Sigmoid colon (tissue), 7 donors: Measurements from ENCODE around the gene CSK. TPM values are rescaled to one million over a fixed set of nuclear protein-coding genes. Genes with fewer than 3 reads are reported as not detected.

ENCODE experiments used
- DNase-seq: peaks from one replicate; pipeline ENCODE4 v3.0.0-alpha.2; 2019
- H3K27ac ChIP-seq, 4 donors: fragments of 200-600 bp; sonication (generic); one replicate each; pipeline ENCODE4 v1.5.1; 2016 to 2019; ENCODE audit warnings: mild to moderate bottlenecking in 1 of 4
- H3K27me3 ChIP-seq, 3 donors: fragments of 200-600 bp; sonication (generic); one replicate each; pipeline ENCODE4 v1.5.1; 2019; ENCODE audit warnings: mild to moderate bottlenecking in 1 of 3
- H3K36me3 ChIP-seq, 4 donors: fragments of 200-600 bp; sonication (generic); one replicate each; pipeline ENCODE4 v1.5.1; 2016 to 2019
- H3K4me1 ChIP-seq, 4 donors: fragments of 200-600 bp; sonication (generic); one replicate each; pipeline ENCODE4 v1.5.1; 2017 to 2019
- H3K4me3 ChIP-seq, 4 donors: fragments of 200-600 bp; sonication (generic); one replicate each; pipeline ENCODE4 v1.5.1; 2017 to 2019; ENCODE audit warnings: mild to moderate bottlenecking in 2 of 4, moderate library complexity in 1 of 4
- H3K9me3 ChIP-seq, 4 donors: fragments of 200-600 bp in 3 of 4; sonication (generic) in 3 of 4; one replicate each; pipeline versions ENCODE4 v1.5.1 to v1.6.1; 2013 to 2019
- EP300 ChIP-seq, 4 donors: sonication (generic); formaldehyde crosslinking; IDR thresholded peaks; one replicate each; pipeline ENCODE4 v1.6.1; 2017; ENCODE audit warnings: antibody characterized with exemption in 4 of 4
- POLR2A ChIP-seq, 2 donors: fragments of 450-650 bp; IDR thresholded peaks; one replicate each; pipeline ENCODE4 v1.6.1; 2016; ENCODE audit warnings: antibody characterized with exemption in 2 of 2, mild to moderate bottlenecking in 2 of 2, moderate library complexity in 2 of 2
- POLR2AphosphoS5 ChIP-seq, 4 donors: sonication (generic); formaldehyde crosslinking; IDR thresholded peaks; one replicate each; pipeline ENCODE4 v1.6.1; 2017; ENCODE audit warnings: antibody characterized with exemption in 4 of 4
- WGBS, 2 donors: extraction: QIAGEN DNeasy Blood & Tissue Kit; methylation state at CpG; one replicate each; pipeline ENCODE4 v1.1.7; 2013; 5-methylcytosine and 5-hydroxymethylcytosine counted together
- intact Hi-C: fragments of 100-400 bp; cut with DNase I; formaldehyde crosslinking; loops from one replicate; pipeline ENCODE4 v1.15.1; 2023
- polyA plus RNA-seq, 3 donors: library from polyadenylated mRNA; stranded (reverse); fragments of 200-250 nt; gene quantifications; one replicate each; pipeline ENCODE4 v1.2.3, GENCODE V29; 2013
- total RNA-seq, 4 donors: library from RNA; depleted of rRNA; stranded (reverse); fragments of >200 nt; gene quantifications; one replicate each; pipeline ENCODE4 v1.1.0, GENCODE V29; 2016
- TF ChIP-seq, protein P1 (sequence below), 4 experiments: fragments of 450-650 bp in 3 of 4; fragments of 200-600 bp in 1 of 4; IDR thresholded peaks; one replicate each; pipeline ENCODE4 v1.5.1; 2016 to 2019; ENCODE audit warnings: antibody characterized with exemption in 4 of 4, mild to moderate bottlenecking in 3 of 4, moderate library complexity in 2 of 4
- donor health status: healthy with polysubstance abuse.
- donor health status: Bipolar disorder and iron deficiency.
- donor health status: healthy.

Gene CSK
- total and polyA plus RNA-seq, 7 donors, result 9.7 to 125 (median 22.4) TPM

- intact Hi-C loops, result no loop called here
- Histone ChIP-seq H3K4me3 (no peak overlapping the region), H3K4me1 (peaks cover 0 to 6% (median 3%) of the 10 kb centered on the region in 4 donors), H3K27ac (no peak overlapping the region), H3K36me3 (no peaks in the 10 kb centered on the region), H3K27me3 (peaks cover 0 to 16% (median 0%) of the 10 kb centered on the region in 3 donors), H3K9me3 (no peaks in the 10 kb centered on the region)
- DNase-seq, result no peak
- WGBS, 2 donors, result 68 to 71% methylated on average over 4 of the region's 4 CpGs
- TF ChIP-seq, protein P1, sequence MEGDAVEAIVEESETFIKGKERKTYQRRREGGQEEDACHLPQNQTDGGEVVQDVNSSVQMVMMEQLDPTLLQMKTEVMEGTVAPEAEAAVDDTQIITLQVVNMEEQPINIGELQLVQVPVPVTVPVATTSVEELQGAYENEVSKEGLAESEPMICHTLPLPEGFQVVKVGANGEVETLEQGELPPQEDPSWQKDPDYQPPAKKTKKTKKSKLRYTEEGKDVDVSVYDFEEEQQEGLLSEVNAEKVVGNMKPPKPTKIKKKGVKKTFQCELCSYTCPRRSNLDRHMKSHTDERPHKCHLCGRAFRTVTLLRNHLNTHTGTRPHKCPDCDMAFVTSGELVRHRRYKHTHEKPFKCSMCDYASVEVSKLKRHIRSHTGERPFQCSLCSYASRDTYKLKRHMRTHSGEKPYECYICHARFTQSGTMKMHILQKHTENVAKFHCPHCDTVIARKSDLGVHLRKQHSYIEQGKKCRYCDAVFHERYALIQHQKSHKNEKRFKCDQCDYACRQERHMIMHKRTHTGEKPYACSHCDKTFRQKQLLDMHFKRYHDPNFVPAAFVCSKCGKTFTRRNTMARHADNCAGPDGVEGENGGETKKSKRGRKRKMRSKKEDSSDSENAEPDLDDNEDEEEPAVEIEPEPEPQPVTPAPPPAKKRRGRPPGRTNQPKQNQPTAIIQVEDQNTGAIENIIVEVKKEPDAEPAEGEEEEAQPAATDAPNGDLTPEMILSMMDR (IDR thresholded peaks at IDR 0.05), result no peak
- TF ChIP-seq EP300 (IDR thresholded peaks at IDR 0.05) (no peak), POLR2AphosphoS5 (IDR thresholded peaks at IDR 0.05) (no peak), POLR2A (IDR thresholded peaks at IDR 0.05) (no peak)
Observed at GRCh38 chr15:74770211-74770903, 11.5 kb upstream of the CSK start.

DNA sequence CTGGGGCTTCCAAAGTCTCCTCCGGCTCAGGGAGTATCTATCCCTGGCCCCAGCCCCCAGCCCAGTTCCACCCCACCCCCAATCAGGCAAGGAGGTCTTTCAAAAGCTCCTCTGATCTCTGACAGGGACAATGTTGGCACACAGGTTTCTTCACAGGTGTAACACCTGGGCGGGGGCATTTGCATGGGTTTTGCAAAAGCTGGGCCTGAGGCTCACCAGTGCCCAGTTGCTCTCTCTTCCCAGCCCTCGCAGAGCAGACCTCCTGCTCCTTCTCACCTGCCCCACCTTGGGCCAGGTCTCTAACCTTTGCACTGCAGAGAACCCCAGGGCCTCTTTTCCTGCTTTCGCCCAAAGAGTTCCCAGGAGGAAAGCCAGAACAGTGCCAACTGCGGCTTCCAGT, 8.6 kb upstream of the CSK start:
- 31 to 75% methylated on average over 5 of the region's 5 CpGs for WGBS, 2 donors
- intact Hi-C loops, result no loop called here
- H3K27ac ChIP-seq, result no peak overlapping the region
- no peaks in the 10 kb centered on the region for H3K9me3 ChIP-seq
- peaks cover 0 to 8% (median 0%) of the 10 kb centered on the region in 3 donors for H3K27me3 ChIP-seq
- H3K4me3 ChIP-seq, result no peak overlapping the region
- H3K4me1 ChIP-seq, result peaks cover 0 to 10% (median 3%) of the 10 kb centered on the region in 4 donors
- H3K36me3 ChIP-seq, result no peaks in the 10 kb centered on the region
- TF ChIP-seq POLR2A (IDR thresholded peaks at IDR 0.05), result no peak
- DNase-seq, result no peak

- Histone ChIP-seq H3K4me1 (peaks cover 0 to 6% (median 3%) of the 10 kb centered on the region in 4 donors), H3K27ac (no peak overlapping the region)
- 21 to 61% methylated on average over 5 of the region's 5 CpGs for WGBS, 2 donors
Observed at GRCh38 chr15:74773731-74774252, 8.1 kb upstream of the CSK start.

DNA sequence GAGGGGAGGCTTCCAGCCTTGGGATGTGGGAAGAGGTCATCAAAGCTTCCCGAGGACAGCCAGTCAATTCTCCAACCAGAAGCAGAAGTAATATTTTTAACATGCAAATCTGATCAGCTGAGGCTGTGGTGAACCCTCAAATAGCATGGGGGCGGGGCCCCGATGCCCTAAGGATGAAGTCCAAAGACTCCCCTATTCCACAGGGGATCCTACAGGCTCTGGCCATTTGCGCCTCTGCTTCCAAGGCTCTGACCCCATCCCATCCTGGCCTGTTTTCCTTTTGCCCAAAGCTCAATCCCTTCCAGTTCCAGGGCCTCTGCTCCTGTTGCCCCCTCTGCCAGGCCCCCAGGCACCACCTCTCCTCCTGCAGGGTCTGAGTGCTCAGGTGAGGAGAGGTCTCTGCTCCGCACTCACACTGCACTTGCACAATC, 6.7 kb upstream of the CSK start:
- H3K27ac ChIP-seq, result no peak overlapping the region
- no peaks in the 10 kb centered on the region for H3K36me3 ChIP-seq
- H3K4me1 ChIP-seq, result peaks cover 0 to 6% (median 3%) of the 10 kb centered on the region in 4 donors
- 70 to 84% methylated on average over 5 of the region's 5 CpGs for WGBS, 2 donors
- no peak for DNase-seq
- H3K27me3 ChIP-seq, result no peaks in the 10 kb centered on the region
- no peaks in the 10 kb centered on the region for H3K9me3 ChIP-seq
- TF ChIP-seq POLR2AphosphoS5 (IDR thresholded peaks at IDR 0.05), result no peak
- no peak for TF ChIP-seq EP300 (IDR thresholded peaks at IDR 0.05)
- TF ChIP-seq POLR2A (IDR thresholded peaks at IDR 0.05), result no peak
- TF ChIP-seq, protein P1 (IDR thresholded peaks at IDR 0.05), result no peak
- intact Hi-C loops, result no loop called here
- H3K4me3 ChIP-seq, result no peak overlapping the region

More at GRCh38 chr15:74773731-74774252, 8.1 kb upstream of the CSK start:
- H3K9me3 ChIP-seq, result no peaks in the 10 kb centered on the region
- DNase-seq, result no peak
- H3K4me3 ChIP-seq, result no peak overlapping the region
- H3K27me3 ChIP-seq, result peaks cover 0 to 3% (median 0%) of the 10 kb centered on the region in 3 donors
- H3K36me3 ChIP-seq, result no peaks in the 10 kb centered on the region
- intact Hi-C loops, result no loop called here
- no peak for TF ChIP-seq POLR2AphosphoS5 (IDR thresholded peaks at IDR 0.05)
- TF ChIP-seq POLR2A (IDR thresholded peaks at IDR 0.05), result no peak
- TF ChIP-seq EP300 (IDR thresholded peaks at IDR 0.05), result no peak
- TF ChIP-seq, protein P1 (IDR thresholded peaks at IDR 0.05), result no peak

DNA sequence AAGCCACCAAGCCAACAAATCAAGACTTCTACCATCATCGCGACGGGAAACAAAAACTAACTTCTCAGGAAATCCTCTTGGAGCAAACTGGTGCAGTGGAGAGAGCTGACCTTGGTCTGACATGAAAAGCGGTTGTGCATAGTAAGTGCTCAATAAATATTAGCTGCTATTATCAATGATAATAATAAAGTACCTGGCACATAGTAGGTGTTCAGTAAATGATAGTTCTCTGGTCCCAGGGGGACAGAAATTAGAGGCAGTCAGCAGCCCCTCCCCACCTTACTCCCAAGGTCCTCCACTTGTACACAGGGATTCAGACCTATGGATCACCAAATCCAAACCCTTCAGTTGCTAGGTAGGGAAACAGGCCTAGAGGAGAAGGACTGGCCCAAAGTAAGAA, 6.0 kb upstream of the CSK start:
- Histone ChIP-seq H3K9me3 (no peaks in the 10 kb centered on the region), H3K27ac (no peak overlapping the region), H3K4me3 (no peak overlapping the region), H3K27me3 (no peaks in the 10 kb centered on the region), H3K36me3 (no peaks in the 10 kb centered on the region), H3K4me1 (peaks cover 0 to 10% (median 4%) of the 10 kb centered on the region in 4 donors)
- TF ChIP-seq EP300 (IDR thresholded peaks at IDR 0.05) (no peak), POLR2A (IDR thresholded peaks at IDR 0.05) (no peak), POLR2AphosphoS5 (IDR thresholded peaks at IDR 0.05) (no peak)
- TF ChIP-seq, protein P1 (IDR thresholded peaks at IDR 0.05), result no peak
- no peak for DNase-seq
- intact Hi-C loops, result no loop called here
- WGBS, 2 donors, result 87 to 96% methylated on average over 4 of the region's 4 CpGs
